HepG2 (cell line): ENCODE data around the gene BICDL2. TPM values are rescaled to one million over a fixed set of nuclear protein-coding genes. Genes with fewer than 3 reads are reported as not detected.

Experiments used
- ARNT2 ChIP-seq: sonication (generic); formaldehyde crosslinking; IDR thresholded peaks from 2 replicates; pipeline ENCODE4 v1.8.0; 2022; ENCODE audit warnings: mild to moderate bottlenecking, low read depth, missing genetic modification reagents, moderate library complexity
- ATRX ChIP-seq: sonication (generic); formaldehyde crosslinking; IDR thresholded peaks from 2 replicates; pipeline ENCODE4 v1.4.0; 2020; ENCODE audit warnings: missing genetic modification reagents, borderline replicate concordance
- CHD2 ChIP-seq: IDR thresholded peaks from 2 replicates; pipeline ENCODE4 v1.6.1; 2011; ENCODE audit warnings: low read depth, low read length, improper control_type of control experiment
- CHD4 ChIP-seq: fragments of 200-600 bp; sonication (generic); IDR thresholded peaks from 2 replicates; pipeline ENCODE4 v1.7.0; 2017; ENCODE audit warnings: mild to moderate bottlenecking, low read length, borderline replicate concordance
- GFI1 ChIP-seq: sonication (generic); formaldehyde crosslinking; IDR thresholded peaks from 2 replicates; pipeline ENCODE4 v1.5.0; 2020; ENCODE audit warnings: missing genetic modification reagents, mild to moderate bottlenecking, borderline replicate concordance
- HIVEP1 ChIP-seq: sonication (generic); formaldehyde crosslinking; IDR thresholded peaks from 2 replicates; pipeline ENCODE4 v1.4.0; 2020; ENCODE audit warnings: mild to moderate bottlenecking, missing genetic modification reagents
- HMG20B ChIP-seq: conservative IDR thresholded peaks from 2 replicates; pipeline ENCODE4 v1.6.1; 2016; ENCODE audit warnings: missing genetic modification reagents, missing compliant biosample characterization
- HNF1B ChIP-seq: sonication (generic); formaldehyde crosslinking; IDR thresholded peaks from 2 replicates; pipeline ENCODE4 v1.5.1; 2020; ENCODE audit warnings: mild to moderate bottlenecking, moderate library complexity, missing genetic modification reagents
- KLF12 ChIP-seq: sonication (generic); formaldehyde crosslinking; IDR thresholded peaks from 2 replicates; pipeline ENCODE4 v1.4.0; 2020; ENCODE audit warnings: missing genetic modification reagents, borderline replicate concordance
- MIER2 ChIP-seq: IDR thresholded peaks from 2 replicates; pipeline ENCODE4 v1.6.1; 2016; ENCODE audit warnings: missing biosample characterization, missing genetic modification reagents
- NFYC ChIP-seq: IDR thresholded peaks from 2 replicates; pipeline ENCODE4 v1.6.1; 2016; ENCODE audit warnings: missing genetic modification reagents, missing compliant biosample characterization
- RFXANK ChIP-seq: IDR thresholded peaks from 2 replicates; pipeline ENCODE4 v1.6.1; 2016
- SAP130 ChIP-seq: IDR thresholded peaks from 2 replicates; pipeline ENCODE4 v1.6.1; 2016; ENCODE audit warnings: low read depth
- ZBTB49 ChIP-seq: sonication (generic); formaldehyde crosslinking; IDR thresholded peaks from 2 replicates; pipeline ENCODE4 v1.4.0; 2020; ENCODE audit warnings: missing genetic modification reagents, borderline replicate concordance
- ZBTB7B ChIP-seq: sonication (generic); formaldehyde crosslinking; IDR thresholded peaks from 2 replicates; pipeline ENCODE4 v1.4.0; 2020; ENCODE audit warnings: missing genetic modification reagents
- ZFP91 ChIP-seq: sonication (generic); formaldehyde crosslinking; IDR thresholded peaks from 2 replicates; pipeline ENCODE4 v1.9.0; 2022; ENCODE audit warnings: missing genetic modification reagents, mild to moderate bottlenecking, borderline replicate concordance
- ZNF274 ChIP-seq: sonication (generic); formaldehyde crosslinking; IDR thresholded peaks from 2 replicates; pipeline ENCODE4 v1.5.1; 2020; ENCODE audit warnings: mild to moderate bottlenecking, missing genetic modification reagents
- ZNF709 ChIP-seq: sonication (generic); formaldehyde crosslinking; IDR thresholded peaks from 2 replicates; pipeline ENCODE4 v1.5.0; 2020; ENCODE audit warnings: mild to moderate bottlenecking, missing genetic modification reagents
- ZNF75D ChIP-seq: sonication (generic); formaldehyde crosslinking; IDR thresholded peaks from 2 replicates; pipeline ENCODE4 v1.8.1; 2023; ENCODE audit warnings: missing genetic modification reagents, mild to moderate bottlenecking, borderline replicate concordance
- ZXDC ChIP-seq: sonication (generic); formaldehyde crosslinking; IDR thresholded peaks from 2 replicates; pipeline ENCODE4 v1.5.0; 2020; ENCODE audit warnings: mild to moderate bottlenecking, missing genetic modification reagents
- polyA plus RNA-seq, 8 experiments: library from polyadenylated mRNA; depleted of rRNA in 3 of 8; stranded (reverse) in 7 of 8; unstranded in 1 of 8; fragments of >200 nt; fragmentation: Illumina TruSeq in 4 of 8; extraction: Trizol in 4 of 8; gene quantifications; 2 replicates each; pipeline versions ENCODE4 v1.2.1 to v1.2.3, GENCODE V29; 2011 to 2016; ENCODE audit warnings: low read depth in 4 of 8, missing spikeins in 1 of 8, mixed read lengths in 1 of 8; ENCODE audit not compliant: insufficient read depth in 1 of 8
- total RNA-seq, 5 experiments: library from RNA; depleted of rRNA; stranded (reverse); fragments of >200 nt; fragmentation: Illumina TruSeq; extraction: Trizol; gene quantifications; 2 replicates each; pipeline ENCODE4 v1.2.3, GENCODE V29; 2016; ENCODE audit warnings: low read depth in 1 of 5

The BICDL2 gene
- total and polyA plus RNA-seq, 2 of the 13 experiments (the other 11 are each of a cell fraction or from before 2014, with no cell fraction given) = 0.12 TPM; not detected in 1

- peak; percentile 36; the same call in 1 of the 2 replicates for TF ChIP-seq ZBTB49
- TF ChIP-seq ZNF709 (CRISPR knock-in tag) = 0 out of 2 replicates have a peak, but pooled peaks have one; percentile 37
- TF ChIP-seq NFYC (CRISPR knock-in tag) = no peak
- TF ChIP-seq ZFP91 (CRISPR knock-in tag) = peak; percentile 51; the same call in 1 of the 2 replicates
- no peak for TF ChIP-seq ZXDC (CRISPR knock-in tag)
- no peak for TF ChIP-seq CHD4
- TF ChIP-seq HIVEP1 (CRISPR knock-in tag) = no peak
- 0 out of 2 replicates have a peak, but pooled peaks have one; percentile 16 for TF ChIP-seq HNF1B (CRISPR knock-in tag)
- TF ChIP-seq ARNT2 (CRISPR knock-in tag) = peak; percentile 27; the same call in 1 of the 2 replicates
- peak; percentile 84 for TF ChIP-seq CHD2
- TF ChIP-seq SAP130 = peak; percentile 49; the same call in 1 of the 2 replicates
- TF ChIP-seq MIER2 (CRISPR knock-in tag) = 0 out of 2 replicates have a peak, but pooled peaks have one; percentile 28
- peak; percentile 39; the same call in 1 of the 2 replicates for TF ChIP-seq KLF12
- no peak for TF ChIP-seq HMG20B (CRISPR knock-in tag)
- no peak for TF ChIP-seq ATRX (CRISPR knock-in tag)
- no peak for TF ChIP-seq GFI1
- no peak for TF ChIP-seq ZNF75D (CRISPR knock-in tag)
- TF ChIP-seq ZBTB7B (CRISPR knock-in tag) = no peak; the same call in 1 of the 2 replicates
- 0 out of 2 replicates have a peak, but pooled peaks have one; percentile 24 for TF ChIP-seq ZNF274
- no peak for TF ChIP-seq RFXANK (CRISPR knock-in tag)
Measured at GRCh38 chr16:2983706-2984136, 53.0 kb downstream of the BICDL2 start (continued).
